GM12875 (cell line): ENCODE data around the gene TSG101.
A peak's percentile ranks its signal among the peaks of the same experiment; 100 is the strongest.

ENCODE experiments used
- H3K4me3 ChIP-seq: one replicate; pipeline ENCODE4 v1.5.1; 2011; ENCODE audit warnings: low read depth, low read length, control low read depth
- CTCF ChIP-seq: IDR thresholded peaks from 2 replicates; pipeline ENCODE4 v1.5.1; 2011; ENCODE audit warnings: low read depth, mild to moderate bottlenecking, control low read depth, inconsistent platforms, low read length, moderate library complexity, borderline replicate concordance; ENCODE audit not compliant: insufficient read depth

TSG101 gene

GRCh38 chr11:18523084-18523483 is 3.7 kb downstream of the TSG101 start:
- H3K4me3 ChIP-seq = no peak overlapping the region

DNA sequence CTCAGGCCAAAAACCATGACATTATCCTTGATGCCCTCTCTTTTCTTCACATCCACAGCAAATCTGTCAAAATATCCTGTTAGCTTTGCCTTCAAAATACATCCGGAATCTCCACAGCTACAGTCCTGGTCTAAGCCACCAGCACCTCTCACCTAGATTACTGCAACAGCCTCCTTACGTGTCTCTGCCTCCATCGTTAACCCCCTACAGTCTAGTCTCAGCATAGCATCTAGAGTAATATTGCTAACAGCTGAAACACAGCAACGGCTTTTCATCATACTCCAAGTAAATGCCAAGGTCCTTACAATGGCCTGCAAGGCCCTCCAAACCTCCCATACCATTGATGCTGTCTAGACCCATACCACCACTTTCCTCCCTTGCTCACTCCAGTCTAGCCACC is 4.4 kb downstream of the TSG101 start:
- H3K4me3 ChIP-seq = no peak overlapping the region
- TF ChIP-seq CTCF = peak; percentile 23; the same call in 1 of the 2 replicates

More at GRCh38 chr11:18523084-18523483, 3.7 kb downstream of the TSG101 start:
- TF ChIP-seq CTCF = no peak

GRCh38 chr11:18521122-18521521 is 5.6 kb downstream of the TSG101 start:
- no peak for TF ChIP-seq CTCF
- no peak overlapping the region for H3K4me3 ChIP-seq

DNA sequence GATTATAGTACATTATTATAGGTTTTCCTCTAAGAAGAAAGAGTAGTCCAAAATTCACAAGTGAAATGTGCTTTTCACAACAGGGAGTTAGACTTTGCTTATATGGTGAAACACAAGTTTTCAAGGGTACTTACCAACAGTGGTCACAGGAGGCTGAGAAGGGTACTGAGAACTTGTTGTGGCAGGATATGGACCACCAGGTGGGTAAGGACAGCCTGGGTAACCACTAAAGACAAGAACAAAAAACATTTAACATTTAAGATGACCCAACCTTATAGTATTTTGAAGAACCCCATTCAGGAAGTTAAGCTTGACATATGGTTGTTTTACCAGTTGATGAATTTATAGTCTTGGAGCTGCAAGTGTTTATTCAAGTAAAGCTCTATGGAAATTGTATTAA is 24.4 kb downstream of the TSG101 start:
- TF ChIP-seq CTCF = no peak
- H3K4me3 ChIP-seq = no peak overlapping the region

- TF ChIP-seq CTCF = no peak
- H3K4me3 ChIP-seq = no peak overlapping the region
These were observed 25.1 kb downstream of the TSG101 start for GRCh38 chr11:18501629-18502028.

GRCh38 chr11:18498039-18498438 is 28.7 kb downstream of the TSG101 start:
- H3K4me3 ChIP-seq = no peak overlapping the region
- TF ChIP-seq CTCF = no peak

DNA sequence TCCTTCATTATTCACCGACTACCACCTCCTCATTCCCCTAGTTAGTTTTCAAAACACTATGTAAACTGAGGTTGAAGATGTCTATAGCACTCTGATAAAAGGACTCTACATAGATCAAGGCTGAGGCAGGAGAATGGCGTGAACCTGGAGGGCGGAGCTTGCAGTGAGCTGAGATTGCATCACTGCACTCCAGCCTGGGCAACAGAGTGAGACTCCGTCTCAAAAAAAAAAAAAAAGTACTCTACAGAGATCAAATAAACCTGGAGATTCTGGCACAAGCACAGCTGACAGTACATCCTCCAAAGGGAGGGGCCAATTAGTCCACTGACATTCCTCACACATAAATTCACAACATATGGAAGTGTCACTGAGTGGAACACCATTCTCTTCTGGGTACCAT is 31.0 kb downstream of the TSG101 start:
- TF ChIP-seq CTCF = no peak
- H3K4me3 ChIP-seq = no peak overlapping the region
